WTC11 (cell line): ENCODE data around the gene ONECUT2. TPM values are rescaled to one million over a fixed set of nuclear protein-coding genes. Genes with fewer than 3 reads are reported as not detected.

ENCODE experiments used
- ATF1 ChIP-seq: sonication (generic); formaldehyde crosslinking; IDR thresholded peaks from 2 replicates; pipeline ENCODE4 v1.8.1; 2023; ENCODE audit warnings: mild to moderate bottlenecking, moderate library complexity, missing genetic modification reagents
- CREM ChIP-seq: sonication (generic); formaldehyde crosslinking; IDR thresholded peaks from 2 replicates; pipeline ENCODE4 v1.8.1; 2022; ENCODE audit warnings: mild to moderate bottlenecking, missing genetic modification reagents, moderate library complexity
- ELF4 ChIP-seq: sonication (generic); formaldehyde crosslinking; IDR thresholded peaks from 2 replicates; pipeline ENCODE4 v1.8.1; 2022; ENCODE audit warnings: low read depth, mild to moderate bottlenecking, moderate library complexity, missing genetic modification reagents
- ERG ChIP-seq: fragments of 250-450 bp; sonication (Bioruptor Pico); IDR thresholded peaks from 2 replicates; pipeline ENCODE4 v1.8.0; 2021; ENCODE audit warnings: mild to moderate bottlenecking
- GTF2I ChIP-seq: fragments of 250-450 bp; sonication (Bioruptor Pico); conservative IDR thresholded peaks from 2 replicates; pipeline ENCODE4 v1.4.0; 2021; ENCODE audit warnings: mild to moderate bottlenecking
- JAZF1 ChIP-seq: fragments of 250-450 bp; sonication (Bioruptor Pico); IDR thresholded peaks from 2 replicates; pipeline ENCODE4 v1.9.0; 2021; ENCODE audit warnings: moderate library complexity, mild to moderate bottlenecking, inconsistent platforms
- KAT7 ChIP-seq: sonication (generic); formaldehyde crosslinking; IDR thresholded peaks from 2 replicates; pipeline ENCODE4 v1.8.1; 2023; ENCODE audit warnings: missing genetic modification reagents, mild to moderate bottlenecking, borderline replicate concordance
- MAX ChIP-seq: sonication (generic); formaldehyde crosslinking; IDR thresholded peaks from 2 replicates; pipeline ENCODE4 v1.8.0; 2022; ENCODE audit warnings: mild to moderate bottlenecking, missing genetic modification reagents
- NFATC4 ChIP-seq: fragments of 250-450 bp; sonication (Bioruptor Pico); IDR thresholded peaks from 2 replicates; pipeline ENCODE4 v1.9.0; 2021; ENCODE audit warnings: mild to moderate bottlenecking
- PRRX2 ChIP-seq: fragments of 250-450 bp; sonication (Bioruptor Pico); IDR thresholded peaks from 2 replicates; pipeline ENCODE4 v1.8.0; 2021; ENCODE audit warnings: mild to moderate bottlenecking
- RELA ChIP-seq: sonication (generic); formaldehyde crosslinking; IDR thresholded peaks from 2 replicates; pipeline ENCODE4 v1.8.1; 2022; ENCODE audit warnings: missing genetic modification reagents, mild to moderate bottlenecking, borderline replicate concordance
- RORB ChIP-seq: fragments of 250-450 bp; sonication (Bioruptor Pico); IDR thresholded peaks from 2 replicates; pipeline ENCODE4 v1.9.0; 2021; ENCODE audit warnings: mild to moderate bottlenecking
- SOX15 ChIP-seq: fragments of 250-450 bp; sonication (Bioruptor Pico); IDR thresholded peaks from 2 replicates; pipeline ENCODE4 v1.9.0; 2021; ENCODE audit warnings: mild to moderate bottlenecking
- TP53 ChIP-seq: sonication (generic); formaldehyde crosslinking; IDR thresholded peaks from 2 replicates; pipeline ENCODE4 v1.8.1; 2023; ENCODE audit warnings: mild to moderate bottlenecking, missing genetic modification reagents
- USF1 ChIP-seq: sonication (generic); formaldehyde crosslinking; IDR thresholded peaks from 2 replicates; pipeline ENCODE4 v1.8.0; 2022; ENCODE audit warnings: mild to moderate bottlenecking, missing genetic modification reagents
- ZNF219 ChIP-seq: sonication (generic); formaldehyde crosslinking; IDR thresholded peaks from 2 replicates; pipeline ENCODE4 v1.8.0; 2023; ENCODE audit warnings: missing genetic modification reagents, mild to moderate bottlenecking, borderline replicate concordance
- ZNF317 ChIP-seq: sonication (generic); formaldehyde crosslinking; IDR thresholded peaks from 2 replicates; pipeline ENCODE4 v1.8.1; 2023; ENCODE audit warnings: low read depth, mild to moderate bottlenecking, moderate library complexity, missing genetic modification reagents, borderline replicate concordance
- ZNF396 ChIP-seq: fragments of 250-450 bp; sonication (Bioruptor Pico); IDR thresholded peaks from 2 replicates; pipeline ENCODE4 v1.8.0; 2021; ENCODE audit warnings: mild to moderate bottlenecking, moderate library complexity, borderline replicate concordance
- ZNF532 ChIP-seq: fragments of 250-450 bp; sonication (Bioruptor Pico); IDR thresholded peaks from 2 replicates; pipeline ENCODE4 v1.9.0; 2021; ENCODE audit warnings: mild to moderate bottlenecking, borderline replicate concordance
- total RNA-seq: library from RNA; stranded (reverse); gene quantifications from 3 replicates; pipeline ENCODE4 v1.2.3, GENCODE V29; 2021
- TF ChIP-seq, protein P1 (sequence below): sonication (generic); formaldehyde crosslinking; IDR thresholded peaks from 2 replicates; pipeline ENCODE4 v1.8.1; 2022; ENCODE audit warnings: low read depth, missing genetic modification reagents, borderline replicate concordance
- TF ChIP-seq, protein P2 (sequence below): sonication (generic); formaldehyde crosslinking; IDR thresholded peaks from 2 replicates; pipeline ENCODE4 v1.8.0; 2023; ENCODE audit warnings: mild to moderate bottlenecking, missing genetic modification reagents
- TF ChIP-seq, protein P3 (sequence below): fragments of 200-600 bp; IDR thresholded peaks from 2 replicates; pipeline ENCODE4 v1.8.0; 2022; ENCODE audit warnings: antibody characterized with exemption
- TF ChIP-seq, protein P4 (sequence below): sonication (generic); formaldehyde crosslinking; IDR thresholded peaks from 2 replicates; pipeline ENCODE4 v1.8.1; 2023; ENCODE audit warnings: mild to moderate bottlenecking, missing genetic modification reagents, borderline replicate concordance

ONECUT2 gene
- total RNA-seq, 1 experiment from 2014 or later = 0.87 TPM

GRCh38 chr18:57447154-57447621 lies 12.0 kb downstream of the ONECUT2 start (continued):
- TF ChIP-seq TP53 (CRISPR knock-in tag) (peak; percentile 89), ERG (CRISPR knock-in tag) (no peak), ZNF317 (CRISPR knock-in tag) (peak; percentile 61; the same call in 1 of the 2 replicates), KAT7 (CRISPR knock-in tag) (peak; percentile 81; the same call in 1 of the 2 replicates), JAZF1 (no peak), SOX15 (CRISPR knock-in tag) (no peak), ZNF219 (peak; percentile 44; the same call in 1 of the 2 replicates), RELA (CRISPR knock-in tag) (peak; percentile 86; the same call in 1 of the 2 replicates), ZNF396 (CRISPR knock-in tag) (peak; percentile 50; the same call in 1 of the 2 replicates), MAX (CRISPR knock-in tag) (peak; percentile 31; the same call in 1 of the 2 replicates), USF1 (CRISPR knock-in tag) (peak; percentile 81; the same call in 1 of the 2 replicates), RORB (CRISPR knock-in tag) (no peak), ELF4 (peak; percentile 72; the same call in 1 of the 2 replicates), PRRX2 (CRISPR knock-in tag) (no peak), ATF1 (CRISPR knock-in tag) (0 out of 2 replicates have a peak, but pooled peaks have one; percentile 75), ZNF532 (CRISPR knock-in tag) (no peak), CREM (CRISPR knock-in tag) (peak; percentile 86), GTF2I (CRISPR knock-in tag) (no peak), NFATC4 (CRISPR knock-in tag) (no peak)
- TF ChIP-seq, protein P1, sequence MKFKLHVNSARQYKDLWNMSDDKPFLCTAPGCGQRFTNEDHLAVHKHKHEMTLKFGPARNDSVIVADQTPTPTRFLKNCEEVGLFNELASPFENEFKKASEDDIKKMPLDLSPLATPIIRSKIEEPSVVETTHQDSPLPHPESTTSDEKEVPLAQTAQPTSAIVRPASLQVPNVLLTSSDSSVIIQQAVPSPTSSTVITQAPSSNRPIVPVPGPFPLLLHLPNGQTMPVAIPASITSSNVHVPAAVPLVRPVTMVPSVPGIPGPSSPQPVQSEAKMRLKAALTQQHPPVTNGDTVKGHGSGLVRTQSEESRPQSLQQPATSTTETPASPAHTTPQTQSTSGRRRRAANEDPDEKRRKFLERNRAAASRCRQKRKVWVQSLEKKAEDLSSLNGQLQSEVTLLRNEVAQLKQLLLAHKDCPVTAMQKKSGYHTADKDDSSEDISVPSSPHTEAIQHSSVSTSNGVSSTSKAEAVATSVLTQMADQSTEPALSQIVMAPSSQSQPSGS (CRISPR knock-in tag) = no peak
- TF ChIP-seq, protein P2, sequence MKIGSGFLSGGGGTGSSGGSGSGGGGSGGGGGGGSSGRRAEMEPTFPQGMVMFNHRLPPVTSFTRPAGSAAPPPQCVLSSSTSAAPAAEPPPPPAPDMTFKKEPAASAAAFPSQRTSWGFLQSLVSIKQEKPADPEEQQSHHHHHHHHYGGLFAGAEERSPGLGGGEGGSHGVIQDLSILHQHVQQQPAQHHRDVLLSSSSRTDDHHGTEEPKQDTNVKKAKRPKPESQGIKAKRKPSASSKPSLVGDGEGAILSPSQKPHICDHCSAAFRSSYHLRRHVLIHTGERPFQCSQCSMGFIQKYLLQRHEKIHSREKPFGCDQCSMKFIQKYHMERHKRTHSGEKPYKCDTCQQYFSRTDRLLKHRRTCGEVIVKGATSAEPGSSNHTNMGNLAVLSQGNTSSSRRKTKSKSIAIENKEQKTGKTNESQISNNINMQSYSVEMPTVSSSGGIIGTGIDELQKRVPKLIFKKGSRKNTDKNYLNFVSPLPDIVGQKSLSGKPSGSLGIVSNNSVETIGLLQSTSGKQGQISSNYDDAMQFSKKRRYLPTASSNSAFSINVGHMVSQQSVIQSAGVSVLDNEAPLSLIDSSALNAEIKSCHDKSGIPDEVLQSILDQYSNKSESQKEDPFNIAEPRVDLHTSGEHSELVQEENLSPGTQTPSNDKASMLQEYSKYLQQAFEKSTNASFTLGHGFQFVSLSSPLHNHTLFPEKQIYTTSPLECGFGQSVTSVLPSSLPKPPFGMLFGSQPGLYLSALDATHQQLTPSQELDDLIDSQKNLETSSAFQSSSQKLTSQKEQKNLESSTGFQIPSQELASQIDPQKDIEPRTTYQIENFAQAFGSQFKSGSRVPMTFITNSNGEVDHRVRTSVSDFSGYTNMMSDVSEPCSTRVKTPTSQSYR (CRISPR knock-in tag) = peak; percentile 76
- TF ChIP-seq, protein P3, sequence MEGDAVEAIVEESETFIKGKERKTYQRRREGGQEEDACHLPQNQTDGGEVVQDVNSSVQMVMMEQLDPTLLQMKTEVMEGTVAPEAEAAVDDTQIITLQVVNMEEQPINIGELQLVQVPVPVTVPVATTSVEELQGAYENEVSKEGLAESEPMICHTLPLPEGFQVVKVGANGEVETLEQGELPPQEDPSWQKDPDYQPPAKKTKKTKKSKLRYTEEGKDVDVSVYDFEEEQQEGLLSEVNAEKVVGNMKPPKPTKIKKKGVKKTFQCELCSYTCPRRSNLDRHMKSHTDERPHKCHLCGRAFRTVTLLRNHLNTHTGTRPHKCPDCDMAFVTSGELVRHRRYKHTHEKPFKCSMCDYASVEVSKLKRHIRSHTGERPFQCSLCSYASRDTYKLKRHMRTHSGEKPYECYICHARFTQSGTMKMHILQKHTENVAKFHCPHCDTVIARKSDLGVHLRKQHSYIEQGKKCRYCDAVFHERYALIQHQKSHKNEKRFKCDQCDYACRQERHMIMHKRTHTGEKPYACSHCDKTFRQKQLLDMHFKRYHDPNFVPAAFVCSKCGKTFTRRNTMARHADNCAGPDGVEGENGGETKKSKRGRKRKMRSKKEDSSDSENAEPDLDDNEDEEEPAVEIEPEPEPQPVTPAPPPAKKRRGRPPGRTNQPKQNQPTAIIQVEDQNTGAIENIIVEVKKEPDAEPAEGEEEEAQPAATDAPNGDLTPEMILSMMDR = no peak
- TF ChIP-seq, protein P4, sequence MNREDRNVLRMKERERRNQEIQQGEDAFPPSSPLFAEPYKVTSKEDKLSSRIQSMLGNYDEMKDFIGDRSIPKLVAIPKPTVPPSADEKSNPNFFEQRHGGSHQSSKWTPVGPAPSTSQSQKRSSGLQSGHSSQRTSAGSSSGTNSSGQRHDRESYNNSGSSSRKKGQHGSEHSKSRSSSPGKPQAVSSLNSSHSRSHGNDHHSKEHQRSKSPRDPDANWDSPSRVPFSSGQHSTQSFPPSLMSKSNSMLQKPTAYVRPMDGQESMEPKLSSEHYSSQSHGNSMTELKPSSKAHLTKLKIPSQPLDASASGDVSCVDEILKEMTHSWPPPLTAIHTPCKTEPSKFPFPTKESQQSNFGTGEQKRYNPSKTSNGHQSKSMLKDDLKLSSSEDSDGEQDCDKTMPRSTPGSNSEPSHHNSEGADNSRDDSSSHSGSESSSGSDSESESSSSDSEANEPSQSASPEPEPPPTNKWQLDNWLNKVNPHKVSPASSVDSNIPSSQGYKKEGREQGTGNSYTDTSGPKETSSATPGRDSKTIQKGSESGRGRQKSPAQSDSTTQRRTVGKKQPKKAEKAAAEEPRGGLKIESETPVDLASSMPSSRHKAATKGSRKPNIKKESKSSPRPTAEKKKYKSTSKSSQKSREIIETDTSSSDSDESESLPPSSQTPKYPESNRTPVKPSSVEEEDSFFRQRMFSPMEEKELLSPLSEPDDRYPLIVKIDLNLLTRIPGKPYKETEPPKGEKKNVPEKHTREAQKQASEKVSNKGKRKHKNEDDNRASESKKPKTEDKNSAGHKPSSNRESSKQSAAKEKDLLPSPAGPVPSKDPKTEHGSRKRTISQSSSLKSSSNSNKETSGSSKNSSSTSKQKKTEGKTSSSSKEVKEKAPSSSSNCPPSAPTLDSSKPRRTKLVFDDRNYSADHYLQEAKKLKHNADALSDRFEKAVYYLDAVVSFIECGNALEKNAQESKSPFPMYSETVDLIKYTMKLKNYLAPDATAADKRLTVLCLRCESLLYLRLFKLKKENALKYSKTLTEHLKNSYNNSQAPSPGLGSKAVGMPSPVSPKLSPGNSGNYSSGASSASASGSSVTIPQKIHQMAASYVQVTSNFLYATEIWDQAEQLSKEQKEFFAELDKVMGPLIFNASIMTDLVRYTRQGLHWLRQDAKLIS = no peak
